ENCODE results near the gene AIFM1.

Gene AIFM1

DNA sequence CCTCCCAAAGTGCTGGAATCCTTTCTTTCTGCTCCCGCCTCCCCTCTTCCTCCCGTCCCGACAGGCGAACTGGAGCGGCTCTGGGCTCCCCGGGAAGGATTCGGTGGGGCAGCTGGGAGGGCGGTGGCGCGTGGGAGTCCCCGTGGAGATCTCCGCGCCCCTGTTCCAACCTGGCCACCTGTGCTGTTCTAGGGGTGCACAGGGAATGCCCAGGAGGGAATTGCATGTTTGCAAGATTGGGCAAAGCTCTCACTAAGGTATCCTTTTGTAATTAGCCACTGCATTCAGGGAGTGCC, 44.2 kb downstream of the AIFM1 start:
- no peaks in the 10 kb centered on the region for H3K9me2 ChIP-seq (replicated peaks; ENCODE audit: insufficient read depth, low read length)
- no peak overlapping the region for H2AFZ ChIP-seq (ENCODE audit: low read length)
- no peaks in the 10 kb centered on the region for H3F3A ChIP-seq (ENCODE audit: insufficient read depth, low read length)
- H3K4me1 ChIP-seq (ENCODE audit: low read length): peaks cover 6% of the 10 kb centered on the region; the same call in 1 of the 2 replicates
- H3K79me2 ChIP-seq (ENCODE audit: low read length): no peaks in the 10 kb centered on the region
- peak overlapping the region; percentile 66; the same call in 1 of the 2 replicates for H3K4me2 ChIP-seq (ENCODE audit: low read depth, low read length)
- no peaks in the 10 kb centered on the region for H3K36me3 ChIP-seq (replicated peaks; ENCODE audit: insufficient read depth, low read length)
- no peak for DNase-seq
- TF ChIP-seq, protein P1, sequence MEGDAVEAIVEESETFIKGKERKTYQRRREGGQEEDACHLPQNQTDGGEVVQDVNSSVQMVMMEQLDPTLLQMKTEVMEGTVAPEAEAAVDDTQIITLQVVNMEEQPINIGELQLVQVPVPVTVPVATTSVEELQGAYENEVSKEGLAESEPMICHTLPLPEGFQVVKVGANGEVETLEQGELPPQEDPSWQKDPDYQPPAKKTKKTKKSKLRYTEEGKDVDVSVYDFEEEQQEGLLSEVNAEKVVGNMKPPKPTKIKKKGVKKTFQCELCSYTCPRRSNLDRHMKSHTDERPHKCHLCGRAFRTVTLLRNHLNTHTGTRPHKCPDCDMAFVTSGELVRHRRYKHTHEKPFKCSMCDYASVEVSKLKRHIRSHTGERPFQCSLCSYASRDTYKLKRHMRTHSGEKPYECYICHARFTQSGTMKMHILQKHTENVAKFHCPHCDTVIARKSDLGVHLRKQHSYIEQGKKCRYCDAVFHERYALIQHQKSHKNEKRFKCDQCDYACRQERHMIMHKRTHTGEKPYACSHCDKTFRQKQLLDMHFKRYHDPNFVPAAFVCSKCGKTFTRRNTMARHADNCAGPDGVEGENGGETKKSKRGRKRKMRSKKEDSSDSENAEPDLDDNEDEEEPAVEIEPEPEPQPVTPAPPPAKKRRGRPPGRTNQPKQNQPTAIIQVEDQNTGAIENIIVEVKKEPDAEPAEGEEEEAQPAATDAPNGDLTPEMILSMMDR (IDR thresholded peaks at IDR 0.05; ENCODE audit: low read length): no peak
- TF ChIP-seq EZH2phosphoT487 (IDR thresholded peaks at IDR 0.05; ENCODE audit: low read length): no peak
- no peak for TF ChIP-seq EZH2 (optimal IDR thresholded peaks at IDR 0.05; ENCODE audit: low read depth, low read length)
- H3K4me3 ChIP-seq (ENCODE audit: low read length): no peak overlapping the region; the same call in 1 of the 2 replicates
- H3K9ac ChIP-seq (ENCODE audit: low read length): no peak overlapping the region; the same call in 1 of the 2 replicates
- H3K27ac ChIP-seq (ENCODE audit: low read length): no peak overlapping the region
- H3K27me3 ChIP-seq (replicated peaks; ENCODE audit: insufficient read depth, low read length): no peaks in the 10 kb centered on the region
- no peaks in the 10 kb centered on the region for H3K9me3 ChIP-seq (replicated peaks; ENCODE audit: insufficient read depth, low read length)
- no peaks in the 10 kb centered on the region for H4K20me1 ChIP-seq (ENCODE audit: insufficient read depth, low read length)

DNA sequence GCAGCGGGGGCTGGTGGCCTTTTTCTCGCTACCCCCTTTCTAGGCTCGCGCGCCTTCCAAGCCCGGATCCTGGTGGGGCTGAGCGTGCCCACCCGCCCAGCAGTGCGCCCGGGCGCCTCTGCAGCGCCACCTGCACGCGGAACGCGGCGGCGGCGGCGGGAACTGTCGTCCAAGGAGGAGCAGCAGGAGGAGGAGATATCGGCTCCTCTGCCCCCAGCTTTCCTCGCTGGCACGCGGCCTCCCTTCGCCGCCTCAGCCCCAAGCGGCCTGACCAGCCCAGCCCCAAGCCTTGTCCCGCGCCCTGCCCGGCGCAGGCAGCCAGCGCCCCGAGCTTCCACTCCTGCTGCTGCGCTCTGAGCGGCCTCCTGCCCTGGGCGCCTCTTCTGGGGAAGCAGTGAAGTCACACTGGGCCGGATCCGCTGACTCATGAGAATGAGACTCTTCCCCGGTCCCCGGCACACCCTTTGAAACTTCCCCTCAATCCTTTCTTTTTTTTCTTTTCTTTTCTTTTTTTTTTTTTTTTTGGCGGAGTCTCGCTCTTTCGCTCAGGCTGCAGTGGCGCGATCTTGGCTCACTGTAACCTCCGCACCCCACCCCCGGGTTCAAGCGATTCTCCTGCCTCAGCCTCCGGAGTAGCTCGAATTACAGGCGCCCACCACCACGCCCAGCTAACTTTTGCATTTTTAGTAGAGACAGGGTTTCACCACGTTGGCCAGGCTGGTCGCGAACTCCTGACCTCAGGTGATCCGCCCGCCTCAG, 44.7 kb downstream of the AIFM1 start:
- H3K36me3 ChIP-seq (replicated peaks; ENCODE audit: insufficient read depth, low read length): no peaks in the 10 kb centered on the region
- no peaks in the 10 kb centered on the region for H3K79me2 ChIP-seq (ENCODE audit: low read length)
- peak overlapping the region; percentile 66 for H3K4me2 ChIP-seq (ENCODE audit: low read depth, low read length)
- H3K4me3 ChIP-seq (ENCODE audit: low read length): peak overlapping the region; percentile 35
- peak overlapping the region; percentile 38 for H2AFZ ChIP-seq (ENCODE audit: low read length)
- H3K4me1 ChIP-seq (ENCODE audit: low read length): peaks cover 6% of the 10 kb centered on the region; the same call in 1 of the 2 replicates
- peak overlapping the region; percentile 30; the same call in 1 of the 2 replicates for H3K9ac ChIP-seq (ENCODE audit: low read length)
- no peaks in the 10 kb centered on the region for H3K9me3 ChIP-seq (replicated peaks; ENCODE audit: insufficient read depth, low read length)
- DNase-seq: peak; percentile 58
- no peaks in the 10 kb centered on the region for H3K27me3 ChIP-seq (replicated peaks; ENCODE audit: insufficient read depth, low read length)
- no peaks in the 10 kb centered on the region for H4K20me1 ChIP-seq (ENCODE audit: insufficient read depth, low read length)
- H3K27ac ChIP-seq (ENCODE audit: low read length): peak overlapping the region; percentile 32; the same call in 1 of the 2 replicates
- TF ChIP-seq, protein P1 (IDR thresholded peaks at IDR 0.05; ENCODE audit: low read length): peak; percentile 64
- no peak for TF ChIP-seq EZH2phosphoT487 (IDR thresholded peaks at IDR 0.05; ENCODE audit: low read length)
- H3K9me2 ChIP-seq (replicated peaks; ENCODE audit: insufficient read depth, low read length): no peaks in the 10 kb centered on the region
- H3F3A ChIP-seq (ENCODE audit: insufficient read depth, low read length): no peaks in the 10 kb centered on the region

DNA sequence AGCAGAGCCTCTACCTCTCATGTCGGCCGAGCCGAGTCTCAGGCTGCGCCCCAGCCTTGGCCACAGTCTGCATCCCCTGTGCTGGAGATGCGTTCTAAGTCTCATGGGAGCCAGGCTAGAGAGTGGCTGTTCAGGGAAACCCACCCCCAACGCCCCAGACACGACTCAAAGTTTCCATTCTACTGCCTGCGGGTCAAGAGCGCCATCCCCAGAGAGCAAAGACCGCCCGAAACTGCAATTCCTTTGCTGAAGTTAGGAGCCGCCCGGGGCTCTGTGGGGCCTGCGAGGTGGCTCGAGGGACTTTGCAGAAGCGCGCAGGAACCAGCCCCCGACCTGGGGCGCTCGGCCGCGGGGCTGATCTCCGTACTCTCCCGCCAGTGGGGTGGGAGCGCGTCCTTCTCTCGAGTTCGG, 45.3 kb downstream of the AIFM1 start:
- Histone ChIP-seq H3K27ac (ENCODE audit: low read length) (no peak overlapping the region), H2AFZ (ENCODE audit: low read length) (peak overlapping the region; percentile 38), H3K4me3 (ENCODE audit: low read length) (peak overlapping the region; percentile 35)

More for the DNA sequence above, 45.3 kb downstream of the AIFM1 start:
- H3F3A ChIP-seq (ENCODE audit: insufficient read depth, low read length): no peaks in the 10 kb centered on the region
- H3K4me2 ChIP-seq (ENCODE audit: low read depth, low read length): peak overlapping the region; percentile 66
- H3K36me3 ChIP-seq (replicated peaks; ENCODE audit: insufficient read depth, low read length): no peaks in the 10 kb centered on the region
- H3K4me1 ChIP-seq (ENCODE audit: low read length): peaks cover 6% of the 10 kb centered on the region; the same call in 1 of the 2 replicates
- no peaks in the 10 kb centered on the region for H4K20me1 ChIP-seq (ENCODE audit: insufficient read depth, low read length)
- DNase-seq: no peak
- H3K9me3 ChIP-seq (replicated peaks; ENCODE audit: insufficient read depth, low read length): no peaks in the 10 kb centered on the region
- peak overlapping the region; percentile 30; the same call in 1 of the 2 replicates for H3K9ac ChIP-seq (ENCODE audit: low read length)
- TF ChIP-seq EZH2phosphoT487 (IDR thresholded peaks at IDR 0.05; ENCODE audit: low read length) (no peak), EZH2 (optimal IDR thresholded peaks at IDR 0.05; ENCODE audit: low read depth, low read length) (no peak)
- H3K79me2 ChIP-seq (ENCODE audit: low read length): no peaks in the 10 kb centered on the region
- no peaks in the 10 kb centered on the region for H3K27me3 ChIP-seq (replicated peaks; ENCODE audit: insufficient read depth, low read length)
- no peaks in the 10 kb centered on the region for H3K9me2 ChIP-seq (replicated peaks; ENCODE audit: insufficient read depth, low read length)

Data from MM.1S (cell line).